H9 (cell line): ENCODE data around the gene ARFGAP2. TPM values are rescaled to one million over a fixed set of nuclear protein-coding genes. Genes with fewer than 3 reads are reported as not detected.
A peak's percentile ranks its signal among the peaks of the same experiment; 100 is the strongest.
"Not testable (repeated sequence)": the region's sequence is repeated elsewhere in the genome, so short reads cannot be mapped to it uniquely, and the experiment has no call there.

Source experiments
- DNase-seq: peaks from one replicate; pipeline ENCODE4 v3.0.0-alpha.2; 2017
- H2AFZ ChIP-seq: one replicate; pipeline ENCODE4 v1.6.1; 2013; ENCODE audit warnings: mild to moderate bottlenecking, low read length, control low read depth, moderate library complexity
- H2AK5ac ChIP-seq: 2 replicates; pipeline ENCODE4 v1.6.1; 2013; ENCODE audit warnings: low read length, control low read depth, mixed read lengths; ENCODE audit not compliant: insufficient read length
- H2BK120ac ChIP-seq: one replicate; pipeline ENCODE4 v1.6.1; 2013; ENCODE audit warnings: low read depth, mild to moderate bottlenecking, low read length, control low read depth, inconsistent platforms; ENCODE audit not compliant: poor library complexity, severe bottlenecking
- H2BK12ac ChIP-seq: 2 replicates; pipeline ENCODE4 v1.6.1; 2013; ENCODE audit warnings: low read length, control low read depth, mixed read lengths, low read depth; ENCODE audit not compliant: insufficient read length
- H2BK15ac ChIP-seq: 2 replicates; pipeline ENCODE4 v1.6.1; 2013; ENCODE audit warnings: low read depth, low read length, control low read depth
- H2BK20ac ChIP-seq: one replicate; pipeline ENCODE4 v1.6.1; 2013; ENCODE audit warnings: low read depth, mild to moderate bottlenecking, low read length, control low read depth, inconsistent platforms; ENCODE audit not compliant: poor library complexity, severe bottlenecking
- H2BK5ac ChIP-seq: 2 replicates; pipeline ENCODE4 v1.6.1; 2013; ENCODE audit warnings: low read length, control low read depth, mixed read lengths; ENCODE audit not compliant: insufficient read length
- H3K14ac ChIP-seq: 2 replicates; pipeline ENCODE4 v1.6.1; 2013; ENCODE audit warnings: low read length, control low read depth; ENCODE audit not compliant: insufficient read depth
- H3K18ac ChIP-seq: 2 replicates; pipeline ENCODE4 v1.6.1; 2013; ENCODE audit warnings: low read depth, mild to moderate bottlenecking, mixed read lengths, low read length, control low read depth; ENCODE audit not compliant: insufficient read length
- H3K23ac ChIP-seq: 2 replicates; pipeline ENCODE4 v1.6.1; 2013; ENCODE audit warnings: low read length, control low read depth, mixed read lengths, low read depth; ENCODE audit not compliant: insufficient read length
- H3K23me2 ChIP-seq: 2 replicates; pipeline ENCODE4 v1.6.1; 2013; ENCODE audit warnings: low read depth, mild to moderate bottlenecking, mixed read lengths, low read length, control low read depth; ENCODE audit not compliant: insufficient read length, poor library complexity, severe bottlenecking
- H3K27ac ChIP-seq: 2 replicates; pipeline ENCODE4 v1.5.1; 2013; ENCODE audit warnings: low read length, control low read depth, mixed read lengths, low read depth; ENCODE audit not compliant: insufficient read length
- H3K27me3 ChIP-seq: 2 replicates; pipeline ENCODE4 v1.6.1; 2013; ENCODE audit warnings: low read length, control low read depth, inconsistent platforms; ENCODE audit not compliant: insufficient read depth
- H3K4ac ChIP-seq: 2 replicates; pipeline ENCODE4 v1.6.1; 2013; ENCODE audit warnings: low read depth, mild to moderate bottlenecking, control low read depth, inconsistent platforms, low read length, moderate library complexity
- H3K4me1 ChIP-seq: 2 replicates; pipeline ENCODE4 v1.6.1; 2013; ENCODE audit warnings: low read length, control low read depth, inconsistent platforms; ENCODE audit not compliant: insufficient read depth
- H3K4me2 ChIP-seq: 2 replicates; pipeline ENCODE4 v1.6.1; 2013; ENCODE audit warnings: low read length, control low read depth, mixed read lengths; ENCODE audit not compliant: insufficient read length, insufficient read depth
- H3K56ac ChIP-seq: 2 replicates; pipeline ENCODE4 v1.6.1; 2013; ENCODE audit warnings: low read depth, mild to moderate bottlenecking, mixed read lengths, low read length, control low read depth; ENCODE audit not compliant: insufficient read length
- H3K79me1 ChIP-seq: 2 replicates; pipeline ENCODE4 v1.6.1; 2013; ENCODE audit warnings: low read depth, mild to moderate bottlenecking, moderate library complexity, low read length, control low read depth, inconsistent platforms; ENCODE audit not compliant: insufficient read depth, poor library complexity, severe bottlenecking
- H3K79me2 ChIP-seq: 2 replicates; pipeline ENCODE4 v1.6.1; 2013; ENCODE audit warnings: low read length, control low read depth, inconsistent platforms; ENCODE audit not compliant: insufficient read depth
- H3K9ac ChIP-seq: 2 replicates; pipeline ENCODE4 v1.6.1; 2013; ENCODE audit warnings: low read length, control low read depth, mixed read lengths; ENCODE audit not compliant: insufficient read length; ENCODE audit errors: extremely low read depth
- H3K9me3 ChIP-seq: one replicate; pipeline ENCODE4 v1.6.1; 2013; ENCODE audit warnings: low read depth, low read length, inconsistent platforms; ENCODE audit not compliant: control insufficient read depth
- H3T11ph ChIP-seq: one replicate; pipeline ENCODE4 v1.6.1; 2013; ENCODE audit warnings: mild to moderate bottlenecking, low read length, control low read depth, inconsistent platforms
- H4K20me1 ChIP-seq: one replicate; pipeline ENCODE4 v1.6.1; 2013; ENCODE audit not compliant: control insufficient read depth, insufficient read length, insufficient read depth
- H4K5ac ChIP-seq: 2 replicates; pipeline ENCODE4 v1.6.1; 2013; ENCODE audit warnings: low read depth, mild to moderate bottlenecking, mixed read lengths, low read length, control low read depth; ENCODE audit not compliant: insufficient read length
- H4K8ac ChIP-seq: replicated peaks from 2 replicates; pipeline ENCODE4 v1.6.1; 2013; ENCODE audit warnings: low read length, control low read depth, mixed read lengths, low read depth; ENCODE audit not compliant: insufficient read length
- H4K91ac ChIP-seq: 2 replicates; pipeline ENCODE4 v1.6.1; 2013; ENCODE audit warnings: low read depth, mild to moderate bottlenecking, moderate library complexity, mixed read lengths, low read length, control low read depth; ENCODE audit not compliant: insufficient read length
- H3K27ac Mint-ChIP-seq, 3 experiments: 2 replicates in 2 of 3; 3 replicates in 1 of 3; pipeline ENCODE4 v1.8.0; 2020 to 2021; ENCODE audit warnings: mixed read lengths in 3 of 3, mild to moderate bottlenecking in 1 of 3, moderate library complexity in 1 of 3
- H3K27me3 Mint-ChIP-seq: 2 replicates; pipeline ENCODE4 v1.8.0; 2021; ENCODE audit warnings: low read depth, mild to moderate bottlenecking, moderate library complexity, mixed read lengths
- H3K36me3 Mint-ChIP-seq, 3 experiments: 2 replicates in 2 of 3; 3 replicates in 1 of 3; pipeline ENCODE4 v1.8.0; 2020 to 2021; ENCODE audit warnings: low read depth in 3 of 3, mixed read lengths in 3 of 3; ENCODE audit not compliant: insufficient read depth in 1 of 3
- H3K4me1 Mint-ChIP-seq, 2 experiments: 2 replicates each; pipeline ENCODE4 v1.8.0; 2020; ENCODE audit warnings: mixed read lengths in 2 of 2
- H3K4me3 Mint-ChIP-seq, 2 experiments: 2 replicates in 1 of 2; 3 replicates in 1 of 2; pipeline ENCODE4 v1.8.0; 2020 to 2021; ENCODE audit warnings: mild to moderate bottlenecking in 2 of 2, mixed read lengths in 2 of 2, moderate library complexity in 1 of 2
- H3K9me3 Mint-ChIP-seq, 2 experiments: 2 replicates in 1 of 2; 3 replicates in 1 of 2; pipeline ENCODE4 v1.8.0; 2020; ENCODE audit warnings: mild to moderate bottlenecking in 2 of 2, mixed read lengths in 2 of 2, moderate library complexity in 1 of 2
- CTCF ChIP-seq: fragments of 200-600 bp; sonication (generic); conservative IDR thresholded peaks from 3 replicates; pipeline ENCODE4 v1.8.0; 2021; ENCODE audit warnings: antibody characterized with exemption, mild to moderate bottlenecking
- WGBS: extraction: QIAGEN DNeasy Blood & Tissue Kit; methylation state at CpG from one replicate; pipeline ENCODE4 v1.1.7; 2013; ENCODE audit warnings: missing lambda C conversion rate, low lambda C conversion rate, mixed read lengths; ENCODE audit not compliant: insufficient read length; ENCODE audit errors: extremely low coverage; 5-methylcytosine and 5-hydroxymethylcytosine counted together
- total RNA-seq: library from RNA; stranded (reverse); gene quantifications from 2 replicates; pipeline ENCODE4 v1.2.1, GENCODE V29; 2021

ARFGAP2 gene
- total RNA-seq, 1 experiment from 2014 or later: 72.3 TPM

DNA sequence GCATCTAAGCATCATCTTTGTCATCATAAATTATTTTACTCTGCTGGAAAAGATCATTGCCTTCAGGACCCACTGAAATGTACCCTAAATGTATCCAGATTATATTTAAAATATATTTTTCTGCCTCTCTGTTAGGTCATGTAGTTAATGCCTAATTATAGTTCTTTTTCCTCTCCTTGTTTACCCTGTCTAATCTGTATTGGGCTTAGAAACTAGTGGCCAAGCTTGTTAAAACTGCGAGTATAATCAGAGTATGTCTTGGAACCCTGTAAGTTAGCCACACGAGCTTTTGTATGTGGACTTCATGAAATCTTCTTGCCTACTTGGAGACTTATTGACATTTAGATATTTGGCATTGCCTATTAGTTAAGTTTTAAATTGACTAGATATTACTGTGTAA is 55.6 kb downstream of the ARFGAP2 start:
- H3K18ac ChIP-seq: no peak overlapping the region
- no peak for DNase-seq
- H3K27me3 ChIP-seq: no peaks in the 10 kb centered on the region
- H3K27me3 Mint-ChIP-seq: peaks cover 3% of the 10 kb centered on the region; the same call in 1 of the 2 replicates
- H3K4me2 ChIP-seq: no peak overlapping the region
- H3K56ac ChIP-seq: no peak overlapping the region
- H3K79me1 ChIP-seq: no peaks in the 10 kb centered on the region
- peaks cover 0 to 4% (median 0%) of the 10 kb centered on the region in 3 experiments; a peak in 3 of 7 replicates for H3K36me3 Mint-ChIP-seq
- H3K23ac ChIP-seq: no peak overlapping the region
- H2AFZ ChIP-seq: no peak overlapping the region
- H4K8ac ChIP-seq: no peak overlapping the region
- no peak overlapping the region for H3T11ph ChIP-seq
- no peak overlapping the region for H2BK15ac ChIP-seq
- no peak for TF ChIP-seq CTCF
- no peak overlapping the region for H2BK12ac ChIP-seq
- WGBS: no CpG with 5 or more reads among the region's 2 CpGs
- H3K9me3 ChIP-seq: no peaks in the 10 kb centered on the region
- no peak overlapping the region for H2BK120ac ChIP-seq
- H3K14ac ChIP-seq: no peak overlapping the region
- no peaks in the 10 kb centered on the region for H3K79me2 ChIP-seq
- no peak overlapping the region for H4K91ac ChIP-seq
- no peaks in the 10 kb centered on the region for H3K23me2 ChIP-seq
- H3K9me3 Mint-ChIP-seq: peaks cover 3 to 10% of the 10 kb centered on the region in 2 experiments; a peak in 2 of 5 replicates
- no peak overlapping the region for H3K4me3 Mint-ChIP-seq
- H2AK5ac ChIP-seq: no peak overlapping the region
- no peak overlapping the region for H3K27ac Mint-ChIP-seq
- H3K4me1 Mint-ChIP-seq: peaks cover 9% of the 10 kb centered on the region in 2 experiments; a peak in 3 of 4 replicates
- no peak overlapping the region for H4K5ac ChIP-seq
- no peak overlapping the region for H3K27ac ChIP-seq
- H2BK5ac ChIP-seq: no peak overlapping the region
- no peak overlapping the region for H3K9ac ChIP-seq
- no peaks in the 10 kb centered on the region for H4K20me1 ChIP-seq
- H3K4me1 ChIP-seq: no peaks in the 10 kb centered on the region; the same call in 1 of the 2 replicates
- no peak overlapping the region for H2BK20ac ChIP-seq
- no peak overlapping the region for H3K4ac ChIP-seq

GRCh38 chr11:47118958-47119688 is 57.6 kb downstream of the ARFGAP2 start:
- H2AFZ ChIP-seq, H3K4me2 ChIP-seq: not testable (repeated sequence)

More at GRCh38 chr11:47118958-47119688, 57.6 kb downstream of the ARFGAP2 start:
- not testable (repeated sequence) for H3K4ac ChIP-seq, H3K23me2 ChIP-seq, H3K27me3 ChIP-seq, H4K91ac ChIP-seq, H2AK5ac ChIP-seq, H3K36me3 Mint-ChIP-seq, H3K9ac ChIP-seq, H3K27ac ChIP-seq, H3K23ac ChIP-seq, H2BK12ac ChIP-seq, H2BK20ac ChIP-seq, H2BK15ac ChIP-seq, H2BK5ac ChIP-seq, H3K27ac Mint-ChIP-seq, H3K18ac ChIP-seq, H2BK120ac ChIP-seq, H3K4me1 ChIP-seq, H3K27me3 Mint-ChIP-seq, H3K79me2 ChIP-seq, H3K14ac ChIP-seq, H3K79me1 ChIP-seq, H3K56ac ChIP-seq, H4K8ac ChIP-seq, H4K20me1 ChIP-seq, H3T11ph ChIP-seq, H3K9me3 ChIP-seq, H3K4me1 Mint-ChIP-seq, H4K5ac ChIP-seq
- DNase-seq: peak; percentile 84
- no CpG with 5 or more reads among the region's 20 CpGs for WGBS
- Mint-ChIP-seq H3K9me3 (peaks cover 3 to 10% of the 10 kb centered on the region in 2 experiments; a peak in 2 of 5 replicates), H3K4me3 (peak overlapping the region in 1 of 2 experiments; percentile 54; a peak in 2 of 5 replicates)
